Measurements from ENCODE around the gene ARMH3. TPM values are rescaled to one million over a fixed set of nuclear protein-coding genes. Genes with fewer than 3 reads are reported as not detected.

ARMH3 gene
- total RNA-seq, 6 experiments from 2014 or later = 18.0 to 21.7 (median 18.8) TPM

- Mint-ChIP-seq H3K27me3 (ENCODE audit: insufficient read depth) (no peaks in the 10 kb centered on the region), H3K4me1 (ENCODE audit: low read depth) (peaks cover 30% of the 10 kb centered on the region), H3K9me3 (no peaks in the 10 kb centered on the region), H3K27ac (peak overlapping the region; percentile 87), H3K4me3 (peak overlapping the region; percentile 82), H3K36me3 (ENCODE audit: low read depth) (no peaks in the 10 kb centered on the region)
- peak; percentile 94 for DNase-seq
- TF ChIP-seq, protein P1, sequence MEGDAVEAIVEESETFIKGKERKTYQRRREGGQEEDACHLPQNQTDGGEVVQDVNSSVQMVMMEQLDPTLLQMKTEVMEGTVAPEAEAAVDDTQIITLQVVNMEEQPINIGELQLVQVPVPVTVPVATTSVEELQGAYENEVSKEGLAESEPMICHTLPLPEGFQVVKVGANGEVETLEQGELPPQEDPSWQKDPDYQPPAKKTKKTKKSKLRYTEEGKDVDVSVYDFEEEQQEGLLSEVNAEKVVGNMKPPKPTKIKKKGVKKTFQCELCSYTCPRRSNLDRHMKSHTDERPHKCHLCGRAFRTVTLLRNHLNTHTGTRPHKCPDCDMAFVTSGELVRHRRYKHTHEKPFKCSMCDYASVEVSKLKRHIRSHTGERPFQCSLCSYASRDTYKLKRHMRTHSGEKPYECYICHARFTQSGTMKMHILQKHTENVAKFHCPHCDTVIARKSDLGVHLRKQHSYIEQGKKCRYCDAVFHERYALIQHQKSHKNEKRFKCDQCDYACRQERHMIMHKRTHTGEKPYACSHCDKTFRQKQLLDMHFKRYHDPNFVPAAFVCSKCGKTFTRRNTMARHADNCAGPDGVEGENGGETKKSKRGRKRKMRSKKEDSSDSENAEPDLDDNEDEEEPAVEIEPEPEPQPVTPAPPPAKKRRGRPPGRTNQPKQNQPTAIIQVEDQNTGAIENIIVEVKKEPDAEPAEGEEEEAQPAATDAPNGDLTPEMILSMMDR (IDR thresholded peaks at IDR 0.05) = no peak
Measured at GRCh38 chr10:101830322-101831168, 225.4 kb downstream of the ARMH3 start.

DNA sequence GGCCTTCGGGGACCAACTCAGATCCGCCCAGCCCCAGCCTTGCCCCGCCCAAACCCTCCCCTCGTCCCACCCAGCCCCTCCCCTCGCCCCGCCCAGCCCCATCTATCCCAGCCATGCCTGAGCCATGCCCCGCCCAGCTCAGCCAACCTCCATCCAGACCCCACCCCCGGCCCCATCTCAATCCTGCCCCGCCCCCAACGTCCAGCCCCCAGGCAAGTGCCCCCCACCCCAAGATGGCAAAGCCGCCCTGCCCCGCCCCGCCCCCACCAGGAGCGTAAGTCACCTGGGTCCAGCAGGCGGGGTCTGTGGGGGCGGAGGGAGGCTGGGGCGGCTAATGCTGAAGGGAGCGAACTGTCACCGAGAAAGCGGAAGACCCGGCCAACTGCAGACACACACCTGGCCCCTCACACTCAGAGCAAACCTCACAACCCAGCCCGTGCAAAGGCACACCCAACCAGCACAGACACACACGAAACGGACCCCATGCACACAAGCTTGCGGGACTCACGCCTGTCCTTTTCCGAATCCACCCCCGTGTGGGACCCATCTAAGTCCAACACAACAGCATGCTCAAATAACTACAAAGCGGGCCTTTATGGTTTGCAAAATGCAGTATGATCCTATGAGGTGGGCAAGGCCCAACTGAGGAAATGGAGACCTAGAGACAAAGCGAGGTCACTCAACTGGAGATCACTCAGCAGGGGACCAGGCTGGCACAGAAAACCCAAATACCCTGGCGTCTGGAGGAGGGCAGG, 226.2 kb downstream of the ARMH3 start:
- H3K4me3 Mint-ChIP-seq = peak overlapping the region; percentile 82
- no peaks in the 10 kb centered on the region for H3K36me3 Mint-ChIP-seq (ENCODE audit: low read depth)
- TF ChIP-seq, protein P1 (IDR thresholded peaks at IDR 0.05) = no peak
- H3K27ac Mint-ChIP-seq = peak overlapping the region; percentile 87
- no peaks in the 10 kb centered on the region for H3K27me3 Mint-ChIP-seq (ENCODE audit: insufficient read depth)
- DNase-seq = no peak
- no peaks in the 10 kb centered on the region for H3K9me3 Mint-ChIP-seq
- peaks cover 37% of the 10 kb centered on the region for H3K4me1 Mint-ChIP-seq (ENCODE audit: low read depth)

GRCh38 chr10:101828766-101829551, 227.0 kb downstream of the ARMH3 start:
- DNase-seq = no peak
- Mint-ChIP-seq H3K36me3 (ENCODE audit: low read depth) (no peaks in the 10 kb centered on the region), H3K4me1 (ENCODE audit: low read depth) (peaks cover 37% of the 10 kb centered on the region), H3K4me3 (no peak overlapping the region), H3K9me3 (no peaks in the 10 kb centered on the region), H3K27ac (no peak overlapping the region), H3K27me3 (ENCODE audit: insufficient read depth) (no peaks in the 10 kb centered on the region)
- TF ChIP-seq, protein P1 (IDR thresholded peaks at IDR 0.05) = no peak

GRCh38 chr10:101827919-101828600, 227.9 kb downstream of the ARMH3 start:
- Mint-ChIP-seq H3K27me3 (ENCODE audit: insufficient read depth) (no peaks in the 10 kb centered on the region), H3K4me1 (ENCODE audit: low read depth) (peaks cover 37% of the 10 kb centered on the region), H3K9me3 (no peaks in the 10 kb centered on the region), H3K4me3 (no peak overlapping the region), H3K36me3 (ENCODE audit: low read depth) (no peaks in the 10 kb centered on the region), H3K27ac (no peak overlapping the region)
- DNase-seq = no peak
- TF ChIP-seq, protein P1 (IDR thresholded peaks at IDR 0.05) = no peak
